Activated naive CD8-positive, alpha-beta T cell treated with anti-CD3 and anti-CD28 coated beads for 36 hours (primary cell): ENCODE results near the gene RABEPK. TPM values are rescaled to one million over a fixed set of nuclear protein-coding genes. Genes with fewer than 3 reads are reported as not detected.
A peak's percentile ranks its signal among the peaks of the same experiment; 100 is the strongest.
"Not testable (repeated sequence)": the region's sequence is repeated elsewhere in the genome, so short reads cannot be mapped to it uniquely, and the experiment has no call there.

Source experiments
- DNase-seq: peaks from one replicate; pipeline ENCODE4 v3.0.0; 2021
- H3K27ac Mint-ChIP-seq: one replicate; pipeline ENCODE4 v1.8.0; 2022; ENCODE audit warnings: mild to moderate bottlenecking, moderate library complexity, mixed read lengths
- H3K27me3 Mint-ChIP-seq: one replicate; pipeline ENCODE4 v1.8.0; 2022; ENCODE audit warnings: mild to moderate bottlenecking, mixed read lengths
- H3K36me3 Mint-ChIP-seq: one replicate; pipeline ENCODE4 v1.8.0; 2021; ENCODE audit warnings: mild to moderate bottlenecking, mixed read lengths
- H3K4me1 Mint-ChIP-seq: one replicate; pipeline ENCODE4 v1.8.0; 2021; ENCODE audit warnings: mixed read lengths
- H3K4me3 Mint-ChIP-seq: one replicate; pipeline ENCODE4 v1.8.0; 2022; ENCODE audit warnings: mild to moderate bottlenecking, moderate library complexity, mixed read lengths
- H3K9me3 Mint-ChIP-seq: one replicate; pipeline ENCODE4 v1.8.0; 2022; ENCODE audit warnings: mixed read lengths
- total RNA-seq, 2 experiments: library from RNA; stranded (reverse); gene quantifications; one replicate each; pipeline ENCODE4 v1.2.3, GENCODE V29; 2021

The RABEPK gene
- total RNA-seq, 2 experiments from 2014 or later = 41.1 to 41.6 TPM

- H3K27ac Mint-ChIP-seq = no peak overlapping the region
- no peak for DNase-seq
- H3K4me3 Mint-ChIP-seq = no peak overlapping the region
- H3K36me3 Mint-ChIP-seq = peaks cover 34% of the 10 kb centered on the region
- H3K9me3 Mint-ChIP-seq = peaks cover 3% of the 10 kb centered on the region
- H3K27me3 Mint-ChIP-seq = no peaks in the 10 kb centered on the region
- peaks cover 48% of the 10 kb centered on the region for H3K4me1 Mint-ChIP-seq
These were observed 17.3 kb upstream of the RABEPK start for GRCh38 chr9:125183054-125183453.

GRCh38 chr9:125183561-125183960 is 16.8 kb upstream of the RABEPK start:
- Mint-ChIP-seq H3K36me3 (peaks cover 31% of the 10 kb centered on the region), H3K4me3 (no peak overlapping the region), H3K27ac (no peak overlapping the region), H3K27me3 (no peaks in the 10 kb centered on the region), H3K9me3 (peaks cover 3% of the 10 kb centered on the region), H3K4me1 (peaks cover 49% of the 10 kb centered on the region)
- DNase-seq = no peak

DNA sequence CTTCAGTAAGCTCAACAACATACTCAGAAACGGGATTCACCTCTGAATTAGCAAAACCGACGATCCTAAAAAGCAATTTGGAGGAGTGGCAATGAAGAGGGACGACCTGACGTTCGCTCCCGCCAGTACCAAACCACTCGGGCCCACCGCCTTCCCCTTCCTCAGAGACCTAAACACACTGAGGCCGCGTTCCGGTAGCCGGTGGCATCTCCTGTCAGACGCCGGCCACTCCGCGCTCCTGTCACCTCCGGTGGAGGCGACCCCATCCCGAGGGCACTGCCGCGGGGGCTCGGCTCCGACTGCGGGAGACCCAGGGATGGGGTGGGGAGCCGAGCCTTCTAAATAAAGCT is 11.4 kb upstream of the RABEPK start:
- peak overlapping the region; percentile 97 for H3K27ac Mint-ChIP-seq

DNA sequence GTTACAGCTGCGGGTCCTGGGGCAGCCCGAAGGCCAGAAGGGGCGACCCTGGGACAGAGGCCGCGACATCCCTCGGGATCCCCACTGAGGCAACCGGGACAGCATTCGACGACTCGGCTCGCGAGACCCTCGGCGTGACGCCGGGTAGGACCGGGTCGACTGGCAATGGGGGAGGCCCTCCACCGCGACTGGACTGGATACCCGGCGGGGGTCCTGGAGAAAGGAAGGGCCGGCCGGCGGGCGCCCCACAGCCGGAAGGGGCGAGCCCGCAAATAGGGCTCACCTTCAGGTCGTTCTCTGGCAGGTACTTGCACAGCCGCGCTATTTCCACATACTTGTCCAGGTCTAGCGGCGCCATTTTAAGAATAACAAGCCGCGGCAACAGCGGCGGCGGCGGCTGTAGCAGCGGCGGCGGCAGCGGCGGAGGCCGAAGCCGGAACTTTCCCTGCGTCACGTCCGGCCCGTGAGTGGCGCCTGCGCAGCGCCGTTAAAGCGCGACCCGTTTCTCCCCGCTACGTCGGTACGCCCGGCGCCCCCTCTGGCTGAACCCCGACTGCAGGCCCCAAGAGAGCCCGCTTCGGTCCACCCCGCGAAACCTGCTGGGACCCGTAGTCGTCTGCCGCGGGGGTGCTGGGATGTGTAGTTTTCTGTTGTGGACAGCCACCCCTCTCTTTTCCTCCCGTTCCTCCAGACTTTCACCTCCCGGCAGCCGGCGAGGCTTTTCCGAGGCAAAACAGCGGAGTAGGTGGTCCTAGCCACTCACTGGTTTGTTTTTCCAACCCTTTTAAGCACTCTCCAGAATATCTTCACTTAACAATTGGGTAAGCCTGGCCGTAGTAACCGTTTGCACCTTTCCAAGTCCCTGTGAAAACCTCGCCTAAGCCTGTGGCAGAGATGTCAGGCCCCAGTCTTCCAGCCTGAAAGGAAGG is 10.7 kb upstream of the RABEPK start, which contains the start of gene PPP6C:
PPP6C (minus strand) TSS at position 443 of the 929 bp plus-strand sequence; CDS start at position 358, 85 bp downstream.
- no peaks in the 10 kb centered on the region for H3K27me3 Mint-ChIP-seq
- H3K4me1 Mint-ChIP-seq = peaks cover 60% of the 10 kb centered on the region
- peak within 1 kb of the TSS; percentile 98 for H3K4me3 Mint-ChIP-seq
- no peaks in the 10 kb centered on the region for H3K9me3 Mint-ChIP-seq
- DNase-seq = peak; percentile 98
- peak within 1 kb of the TSS; percentile 97 for H3K27ac Mint-ChIP-seq
- H3K36me3 Mint-ChIP-seq = peaks cover 7% of the 10 kb centered on the region

More for the DNA sequence above, 11.4 kb upstream of the RABEPK start:
- peak; percentile 34 for DNase-seq
- Mint-ChIP-seq H3K36me3 (peaks cover 11% of the 10 kb centered on the region), H3K4me1 (peaks cover 55% of the 10 kb centered on the region), H3K27me3 (no peaks in the 10 kb centered on the region), H3K4me3 (peak overlapping the region; percentile 98), H3K9me3 (no peaks in the 10 kb centered on the region)

DNA sequence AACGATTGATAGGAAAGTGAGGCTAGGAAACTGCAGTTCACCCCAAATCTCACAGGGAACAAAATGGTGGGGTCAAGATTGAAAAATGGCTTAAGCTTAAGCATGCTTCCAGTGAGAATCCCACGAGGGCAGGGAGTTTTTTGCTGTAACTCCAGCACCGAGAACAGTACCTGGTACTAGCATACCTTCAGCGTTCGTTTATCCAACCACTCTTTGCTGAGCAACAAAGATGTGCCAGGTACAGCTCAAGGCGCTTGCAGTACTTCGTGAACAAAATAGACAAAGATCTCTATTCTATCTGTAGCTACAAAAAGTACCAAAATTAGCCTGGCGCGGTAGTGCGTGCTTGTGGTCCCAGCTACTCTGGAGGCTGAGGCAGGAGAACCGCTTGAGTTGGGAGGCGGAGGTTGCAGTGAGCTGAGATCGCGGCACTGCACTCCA is 10.0 kb upstream of the RABEPK start:
- Mint-ChIP-seq H3K4me1 (peaks cover 64% of the 10 kb centered on the region), H3K27ac (peak overlapping the region; percentile 97), H3K4me3 (peak overlapping the region; percentile 98), H3K27me3 (no peaks in the 10 kb centered on the region), H3K36me3 (peaks cover 7% of the 10 kb centered on the region), H3K9me3 (no peaks in the 10 kb centered on the region)
- DNase-seq = no peak

- H3K36me3 Mint-ChIP-seq, DNase-seq, H3K9me3 Mint-ChIP-seq, H3K27me3 Mint-ChIP-seq: not testable (repeated sequence)
- H3K4me3 Mint-ChIP-seq = peak overlapping the region; percentile 67
- peaks cover 61% of the 10 kb centered on the region for H3K4me1 Mint-ChIP-seq
- peak overlapping the region; percentile 89 for H3K27ac Mint-ChIP-seq
These were observed 5.9 kb upstream of the RABEPK start for GRCh38 chr9:125194466-125194865.

DNA sequence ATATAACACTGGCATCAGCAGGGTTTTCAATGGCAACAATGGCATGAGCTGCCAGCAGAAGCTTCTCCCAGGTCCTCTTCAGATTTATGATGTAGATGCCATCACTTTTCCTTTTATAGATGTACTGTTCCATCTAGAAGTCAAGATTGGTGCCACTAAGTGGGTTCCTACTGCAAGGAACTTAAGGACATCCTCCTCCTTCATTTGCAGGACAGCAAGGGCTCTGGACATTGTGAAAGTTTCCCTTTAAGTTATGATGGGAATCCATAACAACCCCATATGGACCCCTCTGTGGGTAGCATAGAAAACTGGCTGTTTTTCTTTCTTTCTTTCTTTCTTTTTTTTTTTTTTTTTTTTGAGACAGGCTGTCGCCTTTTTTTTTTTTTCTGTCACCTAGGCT is 4.8 kb upstream of the RABEPK start:
- not testable (repeated sequence) for DNase-seq, H3K36me3 Mint-ChIP-seq, H3K27me3 Mint-ChIP-seq, H3K9me3 Mint-ChIP-seq, H3K4me3 Mint-ChIP-seq
- Mint-ChIP-seq H3K27ac (peak overlapping the region; percentile 89), H3K4me1 (peaks cover 60% of the 10 kb centered on the region)

DNA sequence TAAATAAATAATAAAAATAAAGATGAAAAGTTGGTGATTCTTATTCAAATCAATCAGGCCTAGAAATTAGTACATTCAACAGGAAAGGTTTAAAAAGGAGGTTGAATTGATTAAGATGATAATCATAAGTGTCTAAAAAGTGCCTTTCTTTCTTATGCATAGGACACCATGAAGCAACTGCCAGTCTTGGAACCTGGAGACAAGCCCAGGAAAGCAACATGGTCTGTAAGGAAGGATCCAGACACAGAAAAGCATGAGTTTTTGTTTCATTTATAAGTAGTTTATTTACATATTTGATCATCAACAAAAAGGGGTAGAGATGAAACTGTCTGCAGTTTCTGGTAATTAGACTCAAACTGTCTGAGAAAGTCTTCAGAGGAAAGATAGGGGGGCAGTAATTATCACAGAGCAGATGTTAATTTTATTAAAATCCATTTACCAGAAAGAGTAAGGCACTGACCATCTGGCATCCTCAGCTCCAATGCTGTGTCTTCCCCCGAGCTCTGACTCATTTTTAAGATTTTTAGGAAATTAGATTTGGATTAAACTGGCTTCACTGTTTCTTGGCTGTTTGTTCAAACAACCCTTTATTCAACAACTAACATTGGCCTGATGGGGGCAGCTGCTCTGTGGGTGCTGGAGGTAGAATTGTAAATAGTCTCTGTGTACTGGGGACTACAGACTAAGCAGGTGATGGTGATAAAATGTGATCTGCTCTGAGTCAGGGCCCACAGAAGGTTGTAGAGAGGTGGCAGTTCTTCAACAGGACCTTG is 2.7 kb downstream of the RABEPK start:
- Mint-ChIP-seq H3K36me3 (peaks cover 30% of the 10 kb centered on the region), H3K27ac (no peak overlapping the region), H3K4me3 (no peak overlapping the region), H3K9me3 (no peaks in the 10 kb centered on the region), H3K27me3 (no peaks in the 10 kb centered on the region), H3K4me1 (peaks cover 21% of the 10 kb centered on the region)
- no peak for DNase-seq

- peaks cover 35% of the 10 kb centered on the region for H3K36me3 Mint-ChIP-seq
- H3K27ac Mint-ChIP-seq = no peak overlapping the region
- H3K9me3 Mint-ChIP-seq = no peaks in the 10 kb centered on the region
- no peak overlapping the region for H3K4me3 Mint-ChIP-seq
- H3K27me3 Mint-ChIP-seq = no peaks in the 10 kb centered on the region
- peaks cover 14% of the 10 kb centered on the region for H3K4me1 Mint-ChIP-seq
- DNase-seq = no peak
These were observed 4.1 kb downstream of the RABEPK start for GRCh38 chr9:125204477-125204876.

DNA sequence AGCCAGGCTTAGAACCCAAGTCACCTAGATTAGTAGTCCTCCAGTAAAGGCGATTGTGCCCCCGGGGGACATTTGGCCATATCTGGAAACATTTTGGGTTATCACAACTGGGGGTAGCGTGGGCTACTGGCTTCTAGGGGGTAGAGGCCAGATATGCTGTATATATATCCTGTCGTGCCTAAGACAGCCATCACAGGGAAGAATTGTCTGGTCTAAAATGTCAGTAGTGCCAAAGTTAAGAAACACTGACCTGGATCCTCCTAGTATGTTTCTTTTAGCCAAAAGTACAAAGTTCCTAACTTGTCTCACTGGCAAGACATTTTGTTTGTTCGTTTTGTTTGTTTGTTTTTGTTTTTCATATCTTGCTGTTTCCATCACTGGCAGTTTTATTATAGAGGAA is 13.8 kb downstream of the RABEPK start:
- no peak overlapping the region for H3K27ac Mint-ChIP-seq
- H3K4me1 Mint-ChIP-seq = peaks cover 2% of the 10 kb centered on the region
- peaks cover 34% of the 10 kb centered on the region for H3K36me3 Mint-ChIP-seq
- DNase-seq = no peak
- H3K27me3 Mint-ChIP-seq = no peaks in the 10 kb centered on the region
- no peak overlapping the region for H3K4me3 Mint-ChIP-seq
- H3K9me3 Mint-ChIP-seq = no peaks in the 10 kb centered on the region

DNA sequence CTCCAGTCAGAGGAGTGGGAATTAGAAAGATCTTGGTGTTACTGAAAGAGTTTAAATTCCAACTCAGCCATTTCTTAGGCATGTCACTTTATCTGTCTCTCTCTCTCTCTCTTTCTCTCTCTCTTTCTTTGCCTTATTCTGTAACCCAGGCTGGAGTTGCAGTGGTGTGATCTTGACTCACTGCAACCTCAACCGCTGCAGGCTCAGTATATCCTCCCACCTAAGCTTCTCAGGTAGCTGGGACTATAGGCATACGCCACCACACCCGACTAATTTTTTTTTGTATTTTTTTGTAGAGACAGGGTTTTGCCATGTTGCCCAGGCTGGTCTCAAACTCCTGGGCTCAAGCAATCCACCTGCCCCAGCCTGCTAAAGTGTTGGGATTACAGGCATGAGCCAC is 18.3 kb downstream of the RABEPK start:
- peaks cover 2% of the 10 kb centered on the region for H3K4me1 Mint-ChIP-seq
- H3K4me3 Mint-ChIP-seq = no peak overlapping the region
- no peaks in the 10 kb centered on the region for H3K9me3 Mint-ChIP-seq
- peaks cover 26% of the 10 kb centered on the region for H3K36me3 Mint-ChIP-seq
- H3K27ac Mint-ChIP-seq = no peak overlapping the region
- DNase-seq = no peak
- H3K27me3 Mint-ChIP-seq = no peaks in the 10 kb centered on the region

DNA sequence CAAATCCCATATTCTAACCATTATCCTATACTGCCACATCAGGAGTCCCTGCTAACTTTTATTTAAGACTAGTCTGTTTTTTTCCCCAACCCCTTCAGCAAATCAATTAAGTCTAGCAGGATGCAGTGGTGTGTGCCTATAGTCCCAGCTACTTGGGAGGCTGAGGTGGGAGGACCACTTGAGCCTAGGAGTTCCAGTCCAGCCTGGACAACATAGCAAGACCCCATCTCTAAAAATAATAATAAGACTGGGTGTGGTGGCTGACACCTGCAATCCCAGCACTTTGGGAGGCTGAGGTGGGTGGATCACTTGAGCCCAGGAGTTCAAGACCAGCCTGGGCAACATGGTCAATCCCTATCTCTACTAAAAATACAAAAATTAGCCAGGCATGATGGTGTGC is 24.5 kb downstream of the RABEPK start:
- DNase-seq, H3K27ac Mint-ChIP-seq, H3K4me3 Mint-ChIP-seq, H3K9me3 Mint-ChIP-seq, H3K4me1 Mint-ChIP-seq, H3K27me3 Mint-ChIP-seq: not testable (repeated sequence)
- H3K36me3 Mint-ChIP-seq = peaks cover 10% of the 10 kb centered on the region

DNA sequence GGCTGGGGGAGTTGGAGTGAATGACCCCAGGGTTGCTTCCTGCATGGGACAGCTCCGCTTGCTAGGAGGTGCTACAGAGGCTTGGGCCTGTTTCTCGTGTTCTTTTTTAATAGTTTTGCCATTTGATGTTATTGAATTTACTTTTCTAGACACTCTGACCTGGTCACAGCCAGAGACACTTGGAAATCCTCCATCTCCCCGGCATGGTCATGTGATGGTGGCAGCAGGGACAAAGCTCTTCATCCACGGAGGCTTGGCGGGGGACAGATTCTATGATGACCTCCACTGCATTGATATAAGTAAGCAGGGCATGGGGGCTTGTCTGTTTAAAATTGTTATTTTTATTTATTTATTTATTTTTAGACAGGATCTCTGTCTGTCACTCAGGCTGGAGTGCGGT is 27.4 kb downstream of the RABEPK start:
- no peaks in the 10 kb centered on the region for H3K27me3 Mint-ChIP-seq
- no peak for DNase-seq
- no peaks in the 10 kb centered on the region for H3K9me3 Mint-ChIP-seq
- no peak overlapping the region for H3K27ac Mint-ChIP-seq
- no peaks in the 10 kb centered on the region for H3K36me3 Mint-ChIP-seq
- no peaks in the 10 kb centered on the region for H3K4me1 Mint-ChIP-seq
- no peak overlapping the region for H3K4me3 Mint-ChIP-seq

DNA sequence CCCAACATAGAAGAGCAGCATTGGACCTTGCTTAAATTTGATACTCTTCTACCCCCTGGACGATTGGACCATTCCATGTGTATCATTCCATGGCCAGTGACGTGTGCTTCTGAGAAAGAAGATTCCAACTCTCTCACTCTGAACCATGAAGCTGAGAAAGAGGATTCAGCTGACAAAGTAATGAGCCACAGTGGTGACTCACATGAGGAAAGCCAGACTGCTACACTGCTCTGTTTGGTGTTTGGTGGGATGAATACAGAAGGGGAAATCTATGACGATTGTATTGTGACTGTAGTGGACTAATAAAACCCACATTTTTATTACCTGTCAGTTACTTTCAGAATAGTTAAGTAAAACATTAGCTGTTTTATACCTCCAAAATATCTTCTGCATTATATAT is 33.3 kb downstream of the RABEPK start:
- H3K9me3 Mint-ChIP-seq = no peaks in the 10 kb centered on the region
- no peak overlapping the region for H3K27ac Mint-ChIP-seq
- no peak for DNase-seq
- peaks cover 36% of the 10 kb centered on the region for H3K4me1 Mint-ChIP-seq
- peaks cover 42% of the 10 kb centered on the region for H3K36me3 Mint-ChIP-seq
- no peaks in the 10 kb centered on the region for H3K27me3 Mint-ChIP-seq
- H3K4me3 Mint-ChIP-seq = no peak overlapping the region

DNA sequence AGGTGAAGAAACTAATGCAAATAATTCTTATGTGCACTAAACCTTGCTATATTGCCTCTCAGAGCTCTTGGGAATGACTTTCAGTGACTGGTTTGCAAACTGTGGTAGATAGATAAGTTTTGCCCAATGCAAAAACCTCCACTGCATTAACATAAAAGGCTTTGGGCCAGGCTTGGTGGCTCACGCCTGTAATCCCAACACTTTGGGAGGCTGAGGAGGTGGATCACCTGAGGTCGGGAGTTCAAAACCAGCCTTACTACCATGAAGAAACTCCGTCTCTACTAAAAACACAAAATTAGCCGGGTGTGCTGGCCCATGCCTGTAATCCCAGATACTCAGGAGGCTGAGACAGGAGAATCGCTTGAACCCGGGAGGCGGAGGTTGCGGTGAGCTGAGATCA is 33.8 kb downstream of the RABEPK start:
- DNase-seq, H3K27me3 Mint-ChIP-seq, H3K4me3 Mint-ChIP-seq, H3K9me3 Mint-ChIP-seq, H3K27ac Mint-ChIP-seq: not testable (repeated sequence)
- Mint-ChIP-seq H3K36me3 (peaks cover 46% of the 10 kb centered on the region), H3K4me1 (peaks cover 40% of the 10 kb centered on the region)
